GM21576 (cell line): ENCODE measurements around the gene SELENOV.
"Not testable (repeated sequence)": the region's sequence is repeated elsewhere in the genome, so short reads cannot be mapped to it uniquely, and the experiment has no call there.

ENCODE experiments used
- ATAC-seq: cut with Tn5 transposase; IDR thresholded peaks from one replicate; pipeline ENCODE4 v1.9.1; 2021; ENCODE audit warnings: mild to moderate bottlenecking, moderate library complexity; ENCODE audit not compliant: unreplicated experiment

SELENOV gene

GRCh38 chr19:39514840-39515550 is at the start of gene SELENOV:
Gene SELENOV (plus strand): TSS chr19:39515139. CDS start chr19:39515213, 74 bp downstream.
- ATAC-seq, result no peak

GRCh38 chr19:39465956-39466747 is 48.8 kb upstream of the SELENOV start:
- ATAC-seq, result no peak

GRCh38 chr19:39467941-39468340 is 47.0 kb upstream of the SELENOV start:
- no peak for ATAC-seq

GRCh38 chr19:39469036-39469435 is 45.9 kb upstream of the SELENOV start:
- no peak for ATAC-seq

GRCh38 chr19:39469567-39469966 is 45.4 kb upstream of the SELENOV start:
- ATAC-seq, result no peak

GRCh38 chr19:39470724-39471339 is 44.1 kb upstream of the SELENOV start:
- ATAC-seq, result no peak

- ATAC-seq, result no peak
Observed at GRCh38 chr19:39471756-39472536, 43.0 kb upstream of the SELENOV start.

- no peak for ATAC-seq
Observed at GRCh38 chr19:39472746-39473442, 42.0 kb upstream of the SELENOV start.

GRCh38 chr19:39473443-39473960 is 41.4 kb upstream of the SELENOV start:
- ATAC-seq, result no peak

- no peak for ATAC-seq
Observed at GRCh38 chr19:39474139-39474620, 40.8 kb upstream of the SELENOV start.

- ATAC-seq, result no peak
Observed at GRCh38 chr19:39475748-39476147, 39.2 kb upstream of the SELENOV start.

- not testable (repeated sequence) for ATAC-seq
Observed at GRCh38 chr19:39479319-39479801, 35.6 kb upstream of the SELENOV start.

GRCh38 chr19:39479916-39480315 is 35.0 kb upstream of the SELENOV start:
- ATAC-seq, result no peak

- ATAC-seq, result peak; percentile 84
Observed at GRCh38 chr19:39480337-39481228, 34.4 kb upstream of the SELENOV start, which contains the start of gene TIMM50. Gene TIMM50 (plus strand): TSS chr19:39480838. CDS start chr19:39480854, 16 bp downstream.

GRCh38 chr19:39481229-39481545 is 33.8 kb upstream of the SELENOV start:
- no peak for ATAC-seq

- ATAC-seq, result no peak
Observed at GRCh38 chr19:39481676-39482075, 33.3 kb upstream of the SELENOV start.

GRCh38 chr19:39483141-39483540 is 31.8 kb upstream of the SELENOV start:
- ATAC-seq, result no peak

- no peak for ATAC-seq
Observed at GRCh38 chr19:39489756-39490155, 25.2 kb upstream of the SELENOV start.

GRCh38 chr19:39492225-39492624 is 22.7 kb upstream of the SELENOV start:
- ATAC-seq, result no peak
